SK-N-SH (cell line): ENCODE results near the gene PGS1.
A peak's percentile ranks its signal among the peaks of the same experiment; 100 is the strongest.

Source experiments
- CTCF ChIP-seq: fragments of 200-600 bp; sonication (generic); IDR thresholded peaks from 2 replicates; pipeline ENCODE4 v1.6.1; 2017; ENCODE audit warnings: antibody characterized with exemption, mild to moderate bottlenecking, moderate library complexity
- POLR2AphosphoS5 ChIP-seq: IDR thresholded peaks from 2 replicates; pipeline ENCODE4 v1.6.1; 2012; ENCODE audit warnings: low read depth, low read length
- RXRA ChIP-seq: IDR thresholded peaks from 2 replicates; pipeline ENCODE4 v1.4.0; 2012; ENCODE audit warnings: low read depth, mild to moderate bottlenecking, borderline replicate concordance

- TF ChIP-seq CTCF: no peak
- TF ChIP-seq POLR2AphosphoS5: peak; percentile 95
- TF ChIP-seq RXRA: no peak
Measured at GRCh38 chr17:78378225-78379130, at the start of gene PGS1.
